Measurements from ENCODE around the gene RBM10. TPM values are rescaled to one million over a fixed set of nuclear protein-coding genes. Genes with fewer than 3 reads are reported as not detected.

Gene RBM10
- total and polyA plus RNA-seq, 9 of the 15 experiments (the other 6 are each of a cell fraction or from before 2014, with no cell fraction given): 1.1 to 61.7 (median 31.5) TPM

- TF ChIP-seq PRDM10 (IDR thresholded peaks at IDR 0.05; ENCODE audit: partially characterized antibody) (peak; percentile 17), CXXC5 (CRISPR knock-in tag; IDR thresholded peaks at IDR 0.05) (peak; percentile 38; the same call in 1 of the 2 replicates), SREBF1 (IDR thresholded peaks at IDR 0.05; ENCODE audit: borderline replicate concordance, low read depth, low read length) (no peak), EP300 (IDR thresholded peaks at IDR 0.05; ENCODE audit: low read length) (no peak), GTF2F1 (IDR thresholded peaks at IDR 0.05; ENCODE audit: low read depth, low read length) (no peak), NFATC3 (IDR thresholded peaks at IDR 0.05) (no peak), ZBTB17 (CRISPR knock-in tag; IDR thresholded peaks at IDR 0.05) (no peak), AFF1 (IDR thresholded peaks at IDR 0.05; ENCODE audit: low read depth in 1 of 2, partially characterized antibody in 2 of 2) (no peak), ZBTB40 (IDR thresholded peaks at IDR 0.05) (peak; percentile 44; the same call in 1 of the 2 replicates), ZBTB40 (CRISPR knock-in tag; IDR thresholded peaks at IDR 0.05) (no peak)
Measured at GRCh38 chrX:47129157-47129898, 15.7 kb upstream of the RBM10 start (continued).
